HG02588 (cell line): Measurements from ENCODE around the gene TGFB1.
"Not testable (repeated sequence)": the region's sequence is repeated elsewhere in the genome, so short reads cannot be mapped to it uniquely, and the experiment has no call there.

ENCODE experiments used
- ATAC-seq: cut with Tn5 transposase; IDR thresholded peaks from one replicate; pipeline ENCODE4 v1.9.1; 2021; ENCODE audit warnings: mild to moderate bottlenecking, moderate library complexity; ENCODE audit not compliant: unreplicated experiment

The TGFB1 gene

DNA sequence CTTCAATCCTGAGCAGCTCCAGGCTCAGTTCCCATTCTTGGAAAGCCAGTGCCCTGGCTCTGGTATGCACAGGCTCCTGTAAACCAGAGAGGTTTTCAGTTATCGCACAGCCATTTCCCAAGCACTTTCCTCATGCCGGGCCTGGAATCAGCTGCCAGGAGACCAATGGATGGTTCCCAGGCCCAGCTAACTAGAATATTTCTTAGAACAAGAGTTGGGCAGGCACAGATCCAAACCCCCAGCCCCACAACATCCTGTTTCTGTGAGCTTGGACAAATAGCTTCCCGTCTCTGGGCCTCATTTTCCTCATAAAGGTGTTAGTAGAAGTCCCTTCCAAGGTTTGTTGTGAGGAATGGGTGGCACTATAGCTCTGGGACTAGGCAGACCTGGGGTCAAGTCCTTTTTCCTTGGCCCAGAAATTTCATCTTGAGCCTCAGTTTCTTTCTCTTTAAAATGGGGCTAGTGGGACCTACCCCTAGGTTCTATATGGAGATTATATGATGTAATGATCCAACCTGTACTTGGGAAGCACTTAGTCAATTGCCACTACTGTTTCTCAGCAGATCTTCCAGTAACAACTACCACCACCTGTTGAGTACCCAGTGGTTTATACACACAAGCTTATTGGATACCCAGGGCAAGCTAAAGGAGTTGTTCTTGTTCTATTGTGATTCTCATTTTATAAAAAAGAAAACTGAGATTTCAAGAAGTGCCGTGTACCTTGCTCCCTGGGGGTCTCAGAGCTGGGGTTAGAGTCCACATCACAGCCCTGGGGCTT, 48.8 kb downstream of the TGFB1 start:
- ATAC-seq, result no peak

DNA sequence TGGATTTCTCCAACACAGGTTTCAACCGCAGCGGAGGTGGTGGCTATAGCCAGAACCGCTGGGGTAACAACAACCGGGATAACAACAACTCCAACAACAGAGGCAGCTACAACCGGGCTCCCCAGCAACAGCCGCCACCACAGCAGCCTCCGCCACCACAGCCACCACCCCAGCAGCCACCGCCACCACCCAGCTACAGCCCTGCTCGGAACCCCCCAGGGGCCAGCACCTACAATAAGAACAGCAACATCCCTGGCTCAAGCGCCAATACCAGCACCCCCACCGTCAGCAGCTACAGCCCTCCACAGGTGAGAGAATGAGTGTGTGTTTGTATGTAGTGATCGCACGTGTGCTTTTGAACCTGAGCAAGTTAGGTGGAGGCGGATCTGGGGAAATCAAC, 49.8 kb downstream of the TGFB1 start:
- ATAC-seq, result no peak

DNA sequence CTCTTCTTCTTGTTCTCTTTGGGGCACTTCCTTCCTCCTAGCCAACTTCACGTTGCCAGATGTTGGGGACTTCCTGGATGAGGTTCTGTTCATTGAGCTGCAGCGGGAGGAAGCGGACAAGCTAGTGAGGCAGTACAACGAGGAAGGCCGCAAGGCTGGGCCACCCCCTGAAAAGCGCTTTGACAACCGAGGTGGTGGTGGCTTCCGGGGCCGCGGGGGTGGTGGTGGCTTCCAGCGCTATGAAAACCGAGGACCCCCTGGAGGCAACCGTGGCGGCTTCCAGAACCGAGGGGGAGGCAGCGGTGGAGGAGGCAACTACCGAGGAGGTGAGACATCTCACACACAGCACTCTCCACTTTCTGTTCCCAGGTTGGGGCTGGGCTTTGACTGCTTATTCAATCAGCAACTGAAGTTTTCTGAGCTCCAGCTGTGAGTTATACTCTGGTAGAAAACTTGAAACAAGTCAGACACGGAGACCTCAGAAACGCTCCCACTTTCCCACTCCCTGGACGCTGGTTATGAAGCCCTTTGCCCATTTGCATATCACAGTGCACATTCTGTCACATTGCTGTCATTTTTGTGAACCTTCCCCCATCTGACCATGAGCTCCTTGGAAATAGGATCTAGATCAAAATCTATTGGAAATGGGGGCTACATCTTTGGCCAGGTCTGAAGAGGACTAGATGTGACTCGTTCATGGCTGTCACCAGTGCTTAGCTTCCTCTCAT, 50.9 kb downstream of the TGFB1 start:
- no peak for ATAC-seq

DNA sequence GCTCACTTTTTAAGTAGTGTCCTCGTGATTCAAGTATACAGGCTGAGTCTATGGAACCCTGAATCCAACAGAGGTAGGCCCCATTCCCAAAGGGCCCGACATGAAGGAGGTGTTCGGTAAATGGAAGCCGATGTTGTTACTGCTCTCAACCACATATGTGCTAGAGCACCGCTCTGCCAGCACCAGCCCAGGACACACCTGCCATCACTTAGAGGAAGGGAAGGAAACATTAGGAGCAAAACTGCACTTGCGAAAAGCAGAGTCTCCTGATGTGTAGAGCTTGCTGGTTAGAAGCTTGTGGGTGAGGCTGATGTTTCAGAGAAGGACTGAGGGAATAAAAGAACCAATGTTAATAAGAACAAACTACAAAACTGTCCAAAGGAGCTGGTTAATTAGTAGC, 53.2 kb downstream of the TGFB1 start:
- no peak for ATAC-seq

DNA sequence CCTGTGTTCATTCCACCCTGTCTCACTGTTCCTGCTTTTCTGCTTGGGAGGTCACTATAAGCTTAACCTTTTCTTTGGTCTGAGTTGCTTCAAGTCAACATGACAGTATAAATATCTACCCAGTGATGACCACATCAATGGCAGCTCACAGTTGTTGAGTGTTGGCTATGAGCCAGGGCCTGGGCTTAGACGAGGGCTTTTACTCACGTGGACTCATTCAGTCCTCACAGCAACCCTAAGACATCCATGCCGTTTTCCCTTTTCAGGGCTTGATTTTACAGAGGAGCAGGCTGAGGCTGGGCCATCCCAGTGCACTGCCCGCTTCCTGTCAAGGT, 54.0 kb downstream of the TGFB1 start:
- no peak for ATAC-seq

DNA sequence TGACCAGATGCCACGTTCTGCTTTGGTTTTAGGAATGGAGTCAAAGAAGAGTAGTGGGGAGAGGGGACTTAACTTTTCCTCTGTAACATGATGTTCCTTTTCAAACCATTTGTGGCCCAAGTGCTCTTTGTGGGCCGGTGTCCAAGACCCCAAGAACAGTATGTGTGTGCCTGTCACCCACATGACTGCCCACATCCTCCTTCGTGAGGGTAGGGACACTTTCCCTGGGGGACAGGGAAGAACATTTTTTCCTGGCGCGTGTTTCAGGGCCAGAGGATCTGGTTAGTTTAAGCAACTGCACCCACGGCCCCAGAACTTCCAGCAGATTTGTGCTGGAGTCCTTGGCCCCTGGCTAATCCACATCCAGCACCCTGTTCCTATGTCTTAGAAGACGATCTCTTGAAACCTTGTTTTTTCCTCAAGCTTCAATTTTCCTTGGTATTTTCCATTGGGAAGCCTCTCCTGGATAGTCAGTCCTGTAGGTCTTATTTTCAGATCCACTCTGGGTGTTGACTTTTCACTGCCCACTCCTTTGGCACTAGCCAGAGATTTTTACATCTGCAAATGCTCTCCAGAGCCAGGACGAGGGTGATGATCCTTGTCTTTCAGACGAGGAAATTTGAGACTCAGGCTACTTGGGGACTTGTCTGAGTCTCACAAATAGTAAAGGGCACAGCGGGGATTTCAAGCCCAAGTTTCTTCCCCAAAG, 54.5 kb downstream of the TGFB1 start:
- ATAC-seq, result no peak

DNA sequence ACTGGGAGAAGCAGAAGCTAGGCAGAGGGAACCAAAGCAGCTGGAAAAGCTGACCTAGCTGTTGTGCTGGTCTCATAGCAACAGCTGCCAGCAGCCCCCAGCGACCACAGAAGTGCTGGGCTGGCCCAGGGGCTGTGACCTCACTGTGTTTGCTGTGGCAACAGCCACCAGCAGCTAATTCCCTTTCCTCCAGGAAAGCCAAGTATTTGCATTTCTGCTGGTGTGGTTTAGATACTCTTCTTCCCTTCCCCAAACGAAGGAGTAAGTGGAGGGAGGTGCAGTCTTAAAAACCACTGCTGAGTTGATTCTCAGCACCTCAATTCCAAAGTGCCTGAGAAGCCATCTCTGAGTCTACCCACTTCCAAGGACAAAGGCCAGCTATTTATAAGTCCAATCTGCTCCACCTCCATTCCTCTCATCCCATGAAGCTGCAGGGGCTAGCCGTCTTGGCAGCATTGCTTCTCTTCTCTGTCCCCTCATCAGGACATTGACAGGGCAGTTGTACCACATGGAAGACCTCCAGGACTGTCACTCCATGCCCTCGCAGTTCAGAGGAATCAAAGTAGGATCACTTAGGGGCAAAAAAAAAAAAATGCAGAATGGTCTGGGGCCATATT, 55.3 kb downstream of the TGFB1 start:
- ATAC-seq, result no peak

DNA sequence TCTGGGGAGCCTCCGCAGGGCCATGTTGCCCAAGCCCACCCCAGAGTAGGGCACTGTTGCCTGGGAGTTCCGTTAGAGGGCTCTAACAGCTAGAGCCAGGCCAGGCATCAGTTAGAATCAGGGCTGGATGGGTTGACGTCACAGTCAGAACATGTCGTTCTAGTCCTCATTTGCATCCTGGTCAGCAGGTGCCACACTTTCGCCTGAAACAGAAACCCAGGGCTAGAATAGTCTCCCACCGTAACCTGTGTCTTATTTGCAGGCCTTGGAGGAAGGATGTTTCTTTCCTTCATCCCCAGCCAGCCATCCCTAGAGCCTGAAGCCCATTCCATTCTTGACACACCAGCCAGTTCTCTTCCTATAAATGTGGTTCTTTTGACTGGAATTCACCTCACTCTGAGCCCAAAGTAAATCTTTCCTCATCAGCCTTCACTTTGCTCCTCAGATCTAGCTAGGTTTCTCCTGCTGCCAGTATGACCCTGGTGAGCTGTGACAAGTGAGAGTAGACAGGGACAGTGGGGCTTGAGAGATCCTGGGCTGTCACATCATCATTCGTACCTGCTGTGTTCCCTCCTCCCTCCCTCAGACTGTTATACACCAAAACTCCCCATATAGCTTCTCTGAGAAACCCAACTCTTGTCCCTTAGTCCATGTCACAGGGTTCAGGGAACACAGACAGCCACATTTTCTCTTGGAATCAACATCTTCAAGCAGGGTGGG, 55.9 kb downstream of the TGFB1 start:
- ATAC-seq, result no peak

DNA sequence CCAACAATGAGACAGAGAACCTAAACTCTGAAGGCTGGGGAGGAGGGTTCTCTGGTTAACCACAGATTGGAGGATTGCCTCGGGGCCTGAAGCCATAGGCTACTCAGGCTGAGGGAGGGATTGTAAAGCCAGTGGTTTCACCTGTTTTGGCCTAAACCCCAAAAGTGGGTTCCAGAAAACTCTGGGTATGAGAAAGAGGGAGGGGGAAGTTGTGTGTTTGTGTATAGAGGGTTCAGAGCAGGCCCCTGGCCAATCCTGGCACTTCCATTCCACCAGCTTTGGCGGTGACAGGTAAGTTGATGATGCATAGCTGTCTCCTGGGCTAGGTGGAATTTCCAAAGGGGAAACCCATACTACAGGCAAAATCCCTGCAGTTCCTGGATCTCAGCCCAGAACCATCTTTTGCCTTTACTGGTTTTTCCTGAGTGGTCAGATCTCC, 57.3 kb downstream of the TGFB1 start:
- ATAC-seq, result no peak

DNA sequence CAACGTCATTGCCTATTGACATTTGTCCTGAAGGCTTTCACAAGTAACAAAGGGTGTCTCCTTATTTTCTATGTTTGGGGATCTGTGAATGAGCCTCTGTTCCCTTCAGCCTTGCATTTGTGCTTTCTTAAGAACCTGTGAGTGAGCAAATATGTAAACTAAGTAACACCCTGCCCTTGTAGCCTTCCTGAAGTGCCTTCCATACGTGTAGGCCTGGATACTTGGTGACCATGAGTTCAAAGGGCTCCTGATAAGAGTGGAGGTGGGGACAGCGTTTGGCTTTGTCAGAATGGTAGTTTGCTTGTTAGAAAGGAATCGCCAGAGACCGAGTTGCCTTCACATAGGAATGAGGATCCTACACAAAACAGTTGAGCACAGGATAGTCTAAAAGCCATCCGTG, 58.2 kb downstream of the TGFB1 start:
- no peak for ATAC-seq

DNA sequence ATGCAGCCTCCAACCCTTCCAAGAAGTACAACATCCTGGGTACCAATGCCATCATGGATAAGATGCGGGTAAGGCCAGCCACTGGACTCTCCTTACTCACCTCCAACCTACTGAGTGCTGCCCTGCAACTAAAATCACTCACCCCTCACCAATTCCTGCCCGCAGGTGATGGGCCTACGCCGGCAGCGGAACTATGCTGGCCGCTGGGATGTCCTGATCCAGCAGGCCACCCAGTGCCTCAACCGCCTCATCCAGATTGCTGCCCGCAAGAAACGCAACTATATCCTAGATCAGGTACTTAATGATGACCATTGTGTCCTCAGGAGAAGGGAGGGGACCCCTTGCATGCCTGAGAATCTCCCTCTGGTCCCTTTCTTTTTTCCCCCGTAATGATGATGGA, 59.3 kb downstream of the TGFB1 start:
- ATAC-seq, result no peak

DNA sequence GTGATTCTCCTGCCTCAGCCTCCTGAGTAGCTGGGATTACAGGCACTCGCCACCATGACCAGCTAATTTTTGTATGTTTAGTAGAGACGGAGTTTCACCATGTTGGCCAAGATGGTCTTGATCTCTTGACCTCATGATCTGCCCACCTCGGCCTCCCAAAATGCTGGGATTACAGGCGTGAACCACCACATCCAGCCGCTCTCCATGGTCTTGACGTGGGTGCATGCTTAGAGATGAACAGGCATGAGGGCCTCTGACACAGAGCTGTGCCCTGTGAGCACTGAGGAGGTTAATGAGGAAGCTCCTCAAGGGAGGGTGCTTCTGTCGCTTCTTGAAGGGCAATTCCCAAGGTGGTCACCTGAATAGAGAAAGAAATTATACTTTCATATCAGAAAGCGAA, 63.9 kb downstream of the TGFB1 start:
- not testable (repeated sequence) for ATAC-seq

DNA sequence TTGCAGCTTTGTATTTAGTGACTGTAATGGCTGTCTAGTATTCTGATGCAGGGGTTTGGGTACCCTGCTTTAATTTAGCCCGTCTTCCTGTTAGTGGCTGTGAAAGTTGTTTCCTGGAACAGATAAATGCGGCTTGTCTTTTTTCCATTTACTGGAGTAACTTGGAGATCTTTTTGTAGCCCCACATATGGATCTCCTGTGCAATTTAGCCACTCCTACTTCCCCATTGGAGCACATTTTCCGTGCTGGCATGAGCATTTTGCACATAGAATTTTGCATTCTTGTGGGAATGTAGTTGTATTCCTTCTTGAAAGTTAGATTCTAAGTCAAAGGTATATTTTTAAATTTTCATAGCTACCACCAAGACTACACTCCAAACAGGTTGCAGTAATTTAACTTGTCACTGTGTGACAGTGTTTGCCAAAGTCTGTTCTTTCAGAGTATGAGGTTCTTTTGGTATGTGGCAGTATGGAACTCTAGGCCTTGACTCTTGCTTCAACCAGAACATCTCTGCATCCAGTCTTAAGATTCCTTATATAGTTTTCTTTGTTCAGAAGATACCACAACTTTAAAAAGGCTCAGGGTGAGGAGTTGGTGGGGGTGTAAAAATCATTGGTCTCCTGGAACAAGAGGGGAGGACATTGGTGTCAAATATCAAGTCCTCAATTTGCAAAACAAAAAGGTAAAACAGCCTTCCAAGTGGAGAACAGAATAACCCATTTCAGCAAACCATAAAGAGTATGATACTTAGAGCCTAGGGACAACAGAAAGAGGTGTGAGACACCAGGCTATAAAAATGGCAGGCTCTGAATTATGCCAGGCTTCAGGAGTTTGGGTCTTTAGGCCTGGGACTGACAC, 64.8 kb downstream of the TGFB1 start:
- no peak for ATAC-seq
